ENCODE data around the gene PLA2G15. TPM values are rescaled to one million over a fixed set of nuclear protein-coding genes. Genes with fewer than 3 reads are reported as not detected.

PLA2G15 gene
- polyA plus RNA-seq, 3 donors from 2014 or later, result 4.8 to 10.7 (median 9.0) TPM

- Mint-ChIP-seq H3K4me1 (peaks cover 40 to 53% of the 10 kb centered on the region in 2 donors), H3K36me3 (peaks cover 0 to 13% (median 8%) of the 10 kb centered on the region in 3 donors), H3K9me3 (no peaks in the 10 kb centered on the region), H3K4me3 (peak overlapping the region; percentile 98 to 99 (median 98)), H3K27ac (peak overlapping the region; percentile 90 to 99 (median 98)), H3K27me3 (ENCODE audit: low read depth in 3 of 3) (peaks cover 0 to 6% (median 0%) of the 10 kb centered on the region in 3 donors)
- no peak for DNase-seq
Measured at GRCh38 chr16:68309799-68310198, 64.6 kb downstream of the PLA2G15 start.

GRCh38 chr16:68310437-68310773 lies 65.2 kb downstream of the PLA2G15 start:
- Mint-ChIP-seq H3K4me1 (peaks cover 38 to 49% of the 10 kb centered on the region in 2 donors), H3K9me3 (no peaks in the 10 kb centered on the region), H3K4me3 (peak overlapping the region; percentile 98 to 99 (median 98)), H3K27me3 (ENCODE audit: low read depth in 3 of 3) (peaks cover 0 to 6% (median 0%) of the 10 kb centered on the region in 3 donors), H3K36me3 (peaks cover 0 to 8% (median 5%) of the 10 kb centered on the region in 3 donors), H3K27ac (peak overlapping the region; percentile 90 to 99 (median 98))
- no peak for DNase-seq

Other genes starting within 250 kb of the PLA2G15 start
- gene DPEP2, start 245.9 kb upstream of the PLA2G15 start, polyA plus RNA-seq, result 10 to 100 TPM; 45.5 to 62.6 (median 59.4) TPM
- gene DPEP2NB, start 229.5 kb upstream of the PLA2G15 start, polyA plus RNA-seq, result not detected
- gene DDX28, start 222.1 kb upstream of the PLA2G15 start, polyA plus RNA-seq, result 10 to 100 TPM; 45.3 to 59.4 (median 55.0) TPM
- gene DUS2, start 222.1 kb upstream of the PLA2G15 start, polyA plus RNA-seq, result 10 to 100 TPM in 2 of 3 donors, 1 to 10 TPM in 1; 9.3 to 23.7 (median 16.8) TPM
- 100 to 1,000 TPM in 2 of 3 donors, 10 to 100 TPM in 1; 66.5 to 160 (median 119) TPM for gene NFATC3, start 160.0 kb upstream of the PLA2G15 start, polyA plus RNA-seq
- gene ESRP2, start 9.2 kb upstream of the PLA2G15 start, polyA plus RNA-seq, result under 1 TPM in 1 of 3 donors, not detected in 2; 0.45 TPM
- gene SLC7A6, start 19.2 kb downstream of the PLA2G15 start, polyA plus RNA-seq, result 10 to 100 TPM in 1 of 3 donors, 1 to 10 TPM in 2; 1.9 to 12.8 (median 6.0) TPM
- gene SLC7A6OS, start 65.6 kb downstream of the PLA2G15 start, polyA plus RNA-seq, result 10 to 100 TPM; 22.7 to 31.2 (median 24.4) TPM
- gene PRMT7, start 65.6 kb downstream of the PLA2G15 start, polyA plus RNA-seq, result 10 to 100 TPM; 30.8 to 51.8 (median 44.2) TPM
- 1 to 10 TPM; 4.2 to 9.8 (median 7.5) TPM for gene SMPD3, start 203.1 kb downstream of the PLA2G15 start, polyA plus RNA-seq

All from immature natural killer cell (primary cell).